Gastrocnemius medialis (tissue), 4 donors: ENCODE data around the gene CYBA. TPM values are rescaled to one million over a fixed set of nuclear protein-coding genes. Genes with fewer than 3 reads are reported as not detected.

Source experiments
- ATAC-seq, 2 donors: fragments of 150-250 bp; one replicate each; pipeline ENCODE4 v1.9.1; 2016
- DNase-seq, 2 donors: peaks; one replicate each; pipeline ENCODE4 v3.0.0-alpha.2; 2019
- H3K27ac ChIP-seq, 4 donors: fragments of 200-600 bp; sonication (generic); 1 replicate in 1 of 4; 2 replicates in 3 of 4; pipeline ENCODE4 v1.5.1; 2016 to 2018; ENCODE audit warnings: mild to moderate bottlenecking in 2 of 4, moderate library complexity in 1 of 4
- H3K27me3 ChIP-seq, 3 donors: fragments of 200-600 bp; sonication (generic) in 2 of 3; 1 replicate in 1 of 3; 2 replicates in 2 of 3; pipeline versions ENCODE4 v1.5.1 to v1.6.0; 2016 to 2019; ENCODE audit warnings: mild to moderate bottlenecking in 1 of 3, moderate library complexity in 1 of 3
- H3K36me3 ChIP-seq, 2 donors: fragments of 200-600 bp; sonication (generic) in 1 of 2; one replicate each; pipeline ENCODE4 v1.5.1; 2017 to 2018
- H3K4me1 ChIP-seq, 2 donors: fragments of 200-600 bp; sonication (generic) in 1 of 2; one replicate each; pipeline ENCODE4 v1.5.1; 2016 to 2017; ENCODE audit warnings: mild to moderate bottlenecking in 2 of 2
- H3K4me3 ChIP-seq, 4 donors: fragments of 200-600 bp; sonication (generic) in 3 of 4; 1 replicate in 1 of 4; 2 replicates in 3 of 4; pipeline ENCODE4 v1.5.1; 2016 to 2019; ENCODE audit warnings: mild to moderate bottlenecking in 2 of 4
- H3K9me3 ChIP-seq, 3 donors: fragments of 200-600 bp; sonication (generic) in 2 of 3; 1 replicate in 1 of 3; 2 replicates in 2 of 3; pipeline ENCODE4 v1.5.1; 2016 to 2019
- POLR2A ChIP-seq, 2 donors: fragments of 450-650 bp; IDR thresholded peaks; one replicate each; pipeline ENCODE4 v1.6.1; 2017; ENCODE audit warnings: antibody characterized with exemption in 2 of 2, mild to moderate bottlenecking in 2 of 2, moderate library complexity in 2 of 2
- in situ Hi-C, 4 donors: fragments of 200-750 bp; cut with MboI; loops; one replicate each; pipeline versions ENCODE4 v1.15.0 to v1.8.0; 2017; ENCODE audit warnings: low sequenced_read_pairs in 4 of 4
- intact Hi-C: fragments of 100-400 bp; cut with DNase I; formaldehyde crosslinking; loops from one replicate; pipeline ENCODE4 v1.15.1; 2023; ENCODE audit warnings: low total_unique reads
- total RNA-seq, 4 donors: library from RNA; depleted of rRNA; stranded (reverse); fragments of >200 nt; gene quantifications; one replicate each; pipeline versions ENCODE4 v1.1.0 to v1.2.3, GENCODE V29; 2016
- TF ChIP-seq, protein P1 (sequence below), 5 experiments: fragments of 450-650 bp in 3 of 5; fragments of 200-600 bp in 2 of 5; sonication (generic) in 2 of 5; IDR thresholded peaks in 4 of 5; conservative IDR thresholded peaks in 1 of 5; 1 replicate in 4 of 5; 2 replicates in 1 of 5; pipeline ENCODE4 v1.5.1; 2016 to 2019; ENCODE audit warnings: antibody characterized with exemption in 5 of 5, mild to moderate bottlenecking in 3 of 5, moderate library complexity in 3 of 5

CYBA gene
- total RNA-seq, 4 donors from 2014 or later = 5.1 to 33.2 (median 28.7) TPM

DNA sequence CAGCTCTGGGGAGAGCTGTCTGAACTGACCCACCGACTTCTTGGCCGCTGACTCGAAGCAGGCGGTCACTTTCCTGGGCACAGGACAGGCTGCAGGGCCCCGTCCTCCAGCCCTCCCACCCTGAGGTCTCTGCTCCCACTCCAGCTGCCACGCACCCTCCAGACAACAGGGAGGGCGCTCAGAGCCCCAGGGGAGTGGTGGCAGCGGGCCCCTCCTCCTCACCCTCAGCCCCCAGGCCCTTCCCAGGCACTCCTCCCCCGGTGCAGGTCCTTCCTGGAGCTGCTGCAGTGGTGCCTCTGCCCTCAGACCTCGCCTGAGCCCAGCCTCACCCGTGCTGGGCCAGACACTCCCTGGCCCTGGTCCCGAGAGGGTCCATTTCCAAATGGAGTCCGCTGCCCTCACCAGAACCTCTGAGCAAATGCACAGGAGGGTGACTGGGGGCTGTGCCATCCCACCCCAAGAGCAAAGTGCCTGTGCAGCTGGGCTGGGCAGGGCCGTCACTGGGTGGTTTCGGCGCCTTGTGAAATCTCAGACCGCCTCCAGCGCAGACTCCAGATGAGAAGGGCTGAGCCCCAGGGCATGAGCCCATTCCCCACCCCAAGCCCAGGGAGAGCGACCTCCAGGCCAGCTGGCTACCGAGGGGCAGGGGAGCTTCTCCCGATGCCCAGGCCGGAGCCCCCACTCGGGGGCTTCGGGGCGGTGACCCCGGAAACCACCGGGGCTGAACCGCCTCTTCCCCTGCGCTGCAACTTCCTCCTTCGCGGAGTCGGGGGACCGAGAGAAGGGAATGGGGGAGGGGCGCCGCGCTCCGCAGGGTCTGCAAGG lies 717 bp downstream of the CYBA start:
- Histone ChIP-seq H3K9me3 (no peaks in the 10 kb centered on the region), H3K4me3 (peak overlapping the region; percentile 50 to 64 (median 61)), H3K27ac (peak overlapping the region; percentile 38 to 64 (median 58)), H3K27me3 (no peaks in the 10 kb centered on the region), H3K4me1 (peaks cover 8 to 9% of the 10 kb centered on the region in 2 donors), H3K36me3 (peaks cover 0 to 18% of the 10 kb centered on the region in 2 donors)
- in situ Hi-C loops = no loop called here
- intact Hi-C loops = no loop called here
- TF ChIP-seq, protein P1, sequence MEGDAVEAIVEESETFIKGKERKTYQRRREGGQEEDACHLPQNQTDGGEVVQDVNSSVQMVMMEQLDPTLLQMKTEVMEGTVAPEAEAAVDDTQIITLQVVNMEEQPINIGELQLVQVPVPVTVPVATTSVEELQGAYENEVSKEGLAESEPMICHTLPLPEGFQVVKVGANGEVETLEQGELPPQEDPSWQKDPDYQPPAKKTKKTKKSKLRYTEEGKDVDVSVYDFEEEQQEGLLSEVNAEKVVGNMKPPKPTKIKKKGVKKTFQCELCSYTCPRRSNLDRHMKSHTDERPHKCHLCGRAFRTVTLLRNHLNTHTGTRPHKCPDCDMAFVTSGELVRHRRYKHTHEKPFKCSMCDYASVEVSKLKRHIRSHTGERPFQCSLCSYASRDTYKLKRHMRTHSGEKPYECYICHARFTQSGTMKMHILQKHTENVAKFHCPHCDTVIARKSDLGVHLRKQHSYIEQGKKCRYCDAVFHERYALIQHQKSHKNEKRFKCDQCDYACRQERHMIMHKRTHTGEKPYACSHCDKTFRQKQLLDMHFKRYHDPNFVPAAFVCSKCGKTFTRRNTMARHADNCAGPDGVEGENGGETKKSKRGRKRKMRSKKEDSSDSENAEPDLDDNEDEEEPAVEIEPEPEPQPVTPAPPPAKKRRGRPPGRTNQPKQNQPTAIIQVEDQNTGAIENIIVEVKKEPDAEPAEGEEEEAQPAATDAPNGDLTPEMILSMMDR (IDR thresholded peaks at IDR 0.05 in 4 of 5, conservative IDR thresholded peaks at IDR 0.05 in 1 of 5) = no peak
- TF ChIP-seq POLR2A (IDR thresholded peaks at IDR 0.05) = no peak
- ATAC-seq = peak in 1 of 2 donors; percentile 25
- no peak for DNase-seq

DNA sequence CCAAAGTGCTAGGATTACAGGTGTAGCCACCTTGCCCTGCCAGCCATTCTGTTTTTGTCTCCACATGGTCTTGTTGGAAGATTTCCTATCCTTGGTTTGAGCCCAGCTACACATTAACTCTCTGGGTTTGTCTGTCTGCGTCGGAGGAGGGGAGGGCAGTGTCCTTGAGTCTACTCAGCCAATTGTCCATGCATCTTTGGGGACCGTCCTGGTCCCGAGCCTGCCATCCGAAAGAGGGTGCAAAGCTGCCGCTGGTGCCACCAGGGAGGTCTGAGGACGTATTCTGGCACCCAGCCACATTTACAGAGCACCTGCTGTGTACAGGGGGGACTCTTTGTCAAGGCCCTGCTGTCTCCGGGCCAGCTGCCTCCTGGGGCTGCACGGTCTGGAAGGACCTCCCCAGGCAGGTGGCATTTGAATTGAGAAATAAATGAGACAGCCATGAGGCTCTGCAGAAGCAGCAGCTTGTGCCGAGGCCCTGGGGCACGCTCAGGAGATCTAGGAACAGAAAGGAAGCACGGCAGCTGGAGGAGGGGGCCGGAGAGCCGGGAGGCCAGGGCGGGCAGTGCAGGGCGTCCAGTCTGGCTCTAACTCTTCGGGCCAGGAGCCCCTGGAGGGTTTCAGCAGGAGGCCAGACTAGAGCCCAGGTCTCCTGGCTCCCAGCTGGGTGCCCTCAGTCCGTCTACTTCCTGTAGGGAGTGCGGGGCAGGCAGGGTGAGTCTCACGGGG lies 1.5 kb downstream of the CYBA start:
- TF ChIP-seq, protein P1 (IDR thresholded peaks at IDR 0.05 in 4 of 5, conservative IDR thresholded peaks at IDR 0.05 in 1 of 5) = no peak
- no peak for TF ChIP-seq POLR2A (IDR thresholded peaks at IDR 0.05)
- Histone ChIP-seq H3K27me3 (no peaks in the 10 kb centered on the region), H3K36me3 (peaks cover 0 to 11% of the 10 kb centered on the region in 2 donors), H3K9me3 (no peaks in the 10 kb centered on the region), H3K27ac (no peak overlapping the region), H3K4me3 (peak overlapping the region in 1 of 4 donors; percentile 60), H3K4me1 (peaks cover 8 to 9% of the 10 kb centered on the region in 2 donors)
- ATAC-seq = no peak
- no peak for DNase-seq
- intact Hi-C loops (no loop called here), in situ Hi-C loops (no loop called here)

GRCh38 chr16:88647178-88648070 lies 3.4 kb downstream of the CYBA start:
- H3K9me3 ChIP-seq = no peaks in the 10 kb centered on the region
- peaks cover 8 to 9% of the 10 kb centered on the region in 2 donors for H3K4me1 ChIP-seq
- intact Hi-C loops = no loop called here

More at GRCh38 chr16:88647178-88648070, 3.4 kb downstream of the CYBA start:
- DNase-seq (no peak), ATAC-seq (no peak)
- Histone ChIP-seq H3K4me3 (no peak overlapping the region), H3K27ac (no peak overlapping the region), H3K27me3 (no peaks in the 10 kb centered on the region), H3K36me3 (no peaks in the 10 kb centered on the region)
- TF ChIP-seq POLR2A (IDR thresholded peaks at IDR 0.05) = no peak
- TF ChIP-seq, protein P1 (IDR thresholded peaks at IDR 0.05 in 4 of 5, conservative IDR thresholded peaks at IDR 0.05 in 1 of 5) = no peak
- in situ Hi-C loops = no loop called here
